Thyroid gland (tissue), 4 donors: ENCODE measurements around the gene RFX4.

Experiments
- POLR2A ChIP-seq, 2 donors: fragments of 450-650 bp; IDR thresholded peaks; one replicate each; pipeline ENCODE4 v1.6.1; 2017; ENCODE audit warnings: antibody characterized with exemption in 2 of 2, mild to moderate bottlenecking in 2 of 2, moderate library complexity in 1 of 2
- TF ChIP-seq, protein P1 (sequence below), 6 experiments: fragments of 200-600 bp in 3 of 6; fragments of 450-650 bp in 3 of 6; sonication (generic) in 3 of 6; IDR thresholded peaks; one replicate each; pipeline ENCODE4 v1.5.1; 2016 to 2019; ENCODE audit warnings: antibody characterized with exemption in 6 of 6, mild to moderate bottlenecking in 2 of 6, inconsistent platforms in 1 of 6, moderate library complexity in 1 of 6

DNA sequence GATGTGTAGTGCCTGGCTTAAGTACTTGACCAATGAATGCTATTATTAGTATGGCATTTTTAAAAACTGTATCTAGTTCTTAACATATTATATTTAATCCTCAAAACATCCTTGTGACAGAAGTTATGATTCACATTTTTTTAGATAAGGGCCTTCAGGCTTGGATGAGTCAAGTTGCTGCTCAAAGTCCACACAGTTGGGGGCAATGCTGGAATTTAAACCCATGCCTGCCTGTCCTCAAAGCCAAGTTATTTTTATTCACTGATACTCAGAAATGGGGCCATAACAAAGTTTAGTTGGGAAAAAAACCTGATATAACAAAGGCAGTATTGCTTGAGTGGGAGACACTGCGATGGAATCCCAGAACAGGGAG, 50.6 kb downstream of the RFX4 start:
- TF ChIP-seq, protein P1, sequence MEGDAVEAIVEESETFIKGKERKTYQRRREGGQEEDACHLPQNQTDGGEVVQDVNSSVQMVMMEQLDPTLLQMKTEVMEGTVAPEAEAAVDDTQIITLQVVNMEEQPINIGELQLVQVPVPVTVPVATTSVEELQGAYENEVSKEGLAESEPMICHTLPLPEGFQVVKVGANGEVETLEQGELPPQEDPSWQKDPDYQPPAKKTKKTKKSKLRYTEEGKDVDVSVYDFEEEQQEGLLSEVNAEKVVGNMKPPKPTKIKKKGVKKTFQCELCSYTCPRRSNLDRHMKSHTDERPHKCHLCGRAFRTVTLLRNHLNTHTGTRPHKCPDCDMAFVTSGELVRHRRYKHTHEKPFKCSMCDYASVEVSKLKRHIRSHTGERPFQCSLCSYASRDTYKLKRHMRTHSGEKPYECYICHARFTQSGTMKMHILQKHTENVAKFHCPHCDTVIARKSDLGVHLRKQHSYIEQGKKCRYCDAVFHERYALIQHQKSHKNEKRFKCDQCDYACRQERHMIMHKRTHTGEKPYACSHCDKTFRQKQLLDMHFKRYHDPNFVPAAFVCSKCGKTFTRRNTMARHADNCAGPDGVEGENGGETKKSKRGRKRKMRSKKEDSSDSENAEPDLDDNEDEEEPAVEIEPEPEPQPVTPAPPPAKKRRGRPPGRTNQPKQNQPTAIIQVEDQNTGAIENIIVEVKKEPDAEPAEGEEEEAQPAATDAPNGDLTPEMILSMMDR (IDR thresholded peaks at IDR 0.05): no peak
- no peak for TF ChIP-seq POLR2A (IDR thresholded peaks at IDR 0.05)
